Transverse colon (tissue), 4 donors: ENCODE results near the gene SH3PXD2B. TPM values are rescaled to one million over a fixed set of nuclear protein-coding genes. Genes with fewer than 3 reads are reported as not detected.
A peak's percentile ranks its signal among the peaks of the same experiment; 100 is the strongest.
"Not testable (repeated sequence)": the region's sequence is repeated elsewhere in the genome, so short reads cannot be mapped to it uniquely, and the experiment has no call there.

Experiments
- DNase-seq: peaks from one replicate; pipeline ENCODE4 v3.0.0-alpha.2; 2019
- H3K27ac ChIP-seq, 4 donors: fragments of 200-600 bp; sonication (generic); 2 replicates each; pipeline ENCODE4 v1.5.1; 2016 to 2018; ENCODE audit warnings: inconsistent platforms in 4 of 4
- H3K27me3 ChIP-seq: fragments of 200-600 bp; sonication (generic); 2 replicates; pipeline ENCODE4 v1.5.1; 2017; ENCODE audit warnings: inconsistent platforms
- H3K36me3 ChIP-seq, 4 donors: fragments of 200-600 bp; sonication (generic); 2 replicates each; pipeline ENCODE4 v1.5.1; 2017 to 2019; ENCODE audit warnings: inconsistent platforms in 4 of 4
- H3K4me1 ChIP-seq, 4 donors: fragments of 200-600 bp; sonication (generic); 2 replicates each; pipeline ENCODE4 v1.5.1; 2017 to 2020; ENCODE audit warnings: inconsistent platforms in 4 of 4
- H3K4me3 ChIP-seq, 4 donors: fragments of 200-600 bp; sonication (generic); 1 replicate in 1 of 4; 2 replicates in 3 of 4; pipeline versions ENCODE4 v1.5.1 to v1.6.1; 2017 to 2019; ENCODE audit warnings: inconsistent platforms in 4 of 4
- H3K9me3 ChIP-seq, 2 donors: fragments of 200-600 bp; sonication (generic); 2 replicates each; pipeline ENCODE4 v1.5.1; 2017 to 2019; ENCODE audit warnings: inconsistent platforms in 2 of 2
- CTCF ChIP-seq, 5 experiments: fragments of 200-600 bp in 3 of 5; fragments of 450-650 bp in 2 of 5; sonication (generic) in 3 of 5; IDR thresholded peaks; 1 replicate in 2 of 5; 2 replicates in 3 of 5; pipeline ENCODE4 v1.5.1; 2016 to 2017; ENCODE audit warnings: antibody characterized with exemption in 5 of 5, inconsistent platforms in 3 of 5, mild to moderate bottlenecking in 2 of 5, moderate library complexity in 1 of 5
- EP300 ChIP-seq: sonication (generic); formaldehyde crosslinking; IDR thresholded peaks from one replicate; pipeline ENCODE4 v1.6.1; 2017; ENCODE audit warnings: antibody characterized with exemption, low read depth
- POLR2A ChIP-seq: fragments of 450-650 bp; IDR thresholded peaks from one replicate; pipeline ENCODE4 v1.6.1; 2016; ENCODE audit warnings: antibody characterized with exemption, mild to moderate bottlenecking, moderate library complexity
- POLR2AphosphoS5 ChIP-seq, 3 donors: sonication (generic); formaldehyde crosslinking; IDR thresholded peaks; one replicate each; pipeline ENCODE4 v1.6.1; 2016; ENCODE audit warnings: antibody characterized with exemption in 3 of 3
- WGBS, 2 donors: methylation state at CpG; one replicate each; pipeline ENCODE4 v1.1.5; 2018; ENCODE audit warnings: low coverage in 1 of 2; 5-methylcytosine and 5-hydroxymethylcytosine counted together
- in situ Hi-C, 4 donors: fragments of 200-750 bp; cut with MboI; loops; one replicate each; pipeline versions ENCODE4 v1.15.0 to v1.15.1; 2017; ENCODE audit warnings: low sequenced_read_pairs in 3 of 4, low pct_ligation_motif_present in 1 of 4, low pct_unique_long_range_greater_than_20kb in 1 of 4
- intact Hi-C: fragments of 100-400 bp; cut with DNase I; formaldehyde crosslinking; loops from one replicate; pipeline ENCODE4 v1.15.1; 2023; ENCODE audit warnings: low total_unique reads
- total RNA-seq, 4 donors: library from RNA; depleted of rRNA; stranded (reverse); fragments of >200 nt; gene quantifications; one replicate each; pipeline ENCODE4 v1.1.0, GENCODE V29; 2016

Gene SH3PXD2B
- total RNA-seq, 4 donors from 2014 or later: 10.2 to 26.6 (median 14.6) TPM

DNA sequence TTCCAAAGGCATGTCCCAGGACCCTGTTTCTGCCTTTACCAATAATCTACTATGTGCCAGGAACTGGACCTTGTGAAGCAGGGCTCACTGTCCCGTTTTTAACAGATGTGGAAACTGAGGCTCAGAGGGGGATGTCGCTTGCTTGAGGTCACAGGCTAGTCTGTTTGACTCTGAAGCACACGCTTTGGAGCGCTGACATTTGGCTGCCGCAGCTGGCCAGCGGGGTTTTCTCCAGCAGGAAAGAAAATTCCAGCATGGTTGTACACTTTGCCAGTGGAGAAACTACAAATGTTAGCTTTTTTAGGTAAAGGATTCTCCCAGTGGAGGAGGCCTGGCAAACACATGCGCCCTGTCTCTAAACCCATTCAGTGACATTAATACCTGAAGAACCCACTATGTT lies 50.5 kb downstream of the SH3PXD2B start:
- WGBS, 2 donors: 70% methylated on average over 7 of the region's 7 CpGs; no CpG with 5 or more reads in 1 of the 2 donors
- in situ Hi-C loops: no loop called here
- Histone ChIP-seq H3K9me3 (no peaks in the 10 kb centered on the region), H3K27me3 (no peaks in the 10 kb centered on the region), H3K36me3 (no peaks in the 10 kb centered on the region), H3K4me1 (peaks cover 5 to 26% (median 10%) of the 10 kb centered on the region in 4 donors), H3K4me3 (no peak overlapping the region), H3K27ac (peak overlapping the region; percentile 79 to 88 (median 85))
- no peak for DNase-seq
- intact Hi-C loops: no loop called here
- no peak for TF ChIP-seq EP300
- no peak for TF ChIP-seq CTCF (IDR thresholded peaks at IDR 0.05)
- no peak for TF ChIP-seq POLR2A
- TF ChIP-seq POLR2AphosphoS5 (IDR thresholded peaks at IDR 0.05): no peak

DNA sequence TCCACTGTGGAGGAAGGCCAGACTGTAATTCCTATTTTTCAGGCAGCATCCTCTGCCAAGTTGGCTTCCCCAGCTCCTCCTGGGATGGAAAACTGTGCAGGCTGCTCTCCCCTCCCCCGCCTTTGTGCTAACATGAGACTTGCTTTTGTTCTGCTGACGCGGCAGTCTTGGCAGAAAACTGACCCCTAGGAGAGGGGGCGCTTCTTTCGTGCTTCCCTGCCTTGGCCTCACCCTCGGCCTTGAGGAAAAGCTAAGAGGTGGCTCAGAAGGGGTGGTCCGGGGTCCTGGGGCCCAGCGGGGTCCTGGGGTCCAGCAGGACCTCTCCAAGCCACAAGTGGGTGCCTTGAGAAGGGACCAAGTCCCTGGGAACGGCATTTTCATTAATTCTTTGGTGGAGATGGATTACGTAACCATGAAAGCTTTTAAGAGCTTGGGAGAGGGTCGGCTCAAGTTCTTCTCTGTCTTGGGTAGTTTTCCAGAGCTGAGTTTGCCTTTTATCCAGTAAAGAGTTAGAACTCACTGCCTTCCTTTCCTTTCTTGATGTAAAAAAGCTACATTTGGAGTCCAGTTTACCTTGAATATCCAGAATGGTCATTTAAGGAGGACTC lies 51.0 kb downstream of the SH3PXD2B start:
- intact Hi-C loops: no loop called here
- in situ Hi-C loops: no loop called here
- 62 to 63% methylated on average over 5 to 11 of the region's 11 CpGs for WGBS, 2 donors
- DNase-seq: peak; percentile 63
- Histone ChIP-seq H3K4me1 (peaks cover 5 to 26% (median 10%) of the 10 kb centered on the region in 4 donors), H3K4me3 (no peak overlapping the region), H3K27ac (peak overlapping the region; percentile 79 to 88 (median 85)), H3K36me3 (no peaks in the 10 kb centered on the region), H3K9me3 (no peaks in the 10 kb centered on the region), H3K27me3 (no peaks in the 10 kb centered on the region)
- peak in 1 of 3 donors; percentile 53 for TF ChIP-seq POLR2AphosphoS5 (IDR thresholded peaks at IDR 0.05)
- TF ChIP-seq EP300: no peak

DNA sequence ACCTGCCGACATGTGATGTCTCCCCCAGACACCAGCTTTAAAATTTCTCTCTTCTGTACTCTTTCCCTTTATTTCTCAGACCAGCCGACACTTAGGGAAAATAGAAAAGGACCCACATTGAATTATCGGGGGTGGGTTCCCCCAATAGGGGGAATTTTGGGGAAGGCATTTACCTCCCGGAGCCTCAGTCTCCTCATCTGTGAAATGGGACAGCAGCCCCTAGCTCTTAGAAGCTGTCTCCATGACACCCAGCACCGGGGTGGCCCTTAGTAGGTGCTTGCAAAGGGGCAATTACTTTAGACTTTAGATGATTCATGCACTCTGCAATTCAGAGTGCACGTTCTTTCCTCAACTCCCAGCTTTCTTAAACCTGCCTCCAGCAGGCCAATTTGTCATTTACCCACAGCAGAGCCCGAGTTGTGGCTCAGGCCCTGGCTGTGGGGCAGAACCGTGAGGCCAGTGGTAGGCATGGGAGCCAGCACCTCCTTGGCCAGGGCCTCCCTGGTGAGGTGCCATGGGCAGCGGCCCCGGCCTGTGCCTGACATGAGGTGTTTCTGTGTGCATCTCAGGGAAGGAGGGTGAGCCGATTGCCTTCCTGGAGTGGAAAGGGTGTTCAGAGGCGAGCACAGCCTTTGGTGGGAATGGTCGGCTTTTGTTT lies 51.7 kb downstream of the SH3PXD2B start:
- TF ChIP-seq POLR2AphosphoS5 (IDR thresholded peaks at IDR 0.05): no peak
- Histone ChIP-seq H3K4me1 (peaks cover 5 to 25% (median 10%) of the 10 kb centered on the region in 4 donors), H3K36me3 (no peaks in the 10 kb centered on the region), H3K9me3 (peaks cover 0 to 2% of the 10 kb centered on the region in 2 donors), H3K27ac (peak overlapping the region; percentile 79 to 88 (median 85)), H3K27me3 (no peaks in the 10 kb centered on the region), H3K4me3 (no peak overlapping the region)
- DNase-seq: no peak
- WGBS, 2 donors: 74 to 100% methylated on average over 4 to 13 of the region's 13 CpGs
- intact Hi-C loops: no loop called here
- in situ Hi-C loops: no loop called here

DNA sequence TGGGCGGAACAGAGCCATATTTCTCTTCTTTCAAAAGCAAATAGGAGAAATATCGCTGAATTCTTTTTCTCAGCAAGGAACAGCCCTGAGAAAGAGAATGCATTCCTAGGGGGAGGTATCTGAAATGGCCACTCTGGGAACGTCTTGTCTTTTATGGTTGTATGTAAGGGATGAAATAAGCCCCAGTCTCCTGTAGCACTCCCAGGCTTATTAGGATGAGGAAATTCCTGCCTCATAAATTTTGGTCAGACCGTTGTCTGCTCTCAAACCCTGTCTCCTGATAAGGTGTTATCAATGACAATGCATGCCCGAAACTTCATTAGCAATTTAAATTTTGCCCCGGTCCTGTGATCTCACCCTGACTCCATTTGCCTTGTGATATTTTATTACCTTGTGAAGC lies 52.3 kb downstream of the SH3PXD2B start:
- H3K4me3 ChIP-seq, DNase-seq, H3K9me3 ChIP-seq, intact Hi-C loops, in situ Hi-C loops, H3K36me3 ChIP-seq, H3K27me3 ChIP-seq: not testable (repeated sequence)
- peaks cover 5 to 19% (median 10%) of the 10 kb centered on the region in 4 donors for H3K4me1 ChIP-seq
- peak overlapping the region in 1 of 4 donors; percentile 82 for H3K27ac ChIP-seq
- WGBS, 2 donors: 80 to 86% methylated on average over 4 to 6 of the region's 6 CpGs

DNA sequence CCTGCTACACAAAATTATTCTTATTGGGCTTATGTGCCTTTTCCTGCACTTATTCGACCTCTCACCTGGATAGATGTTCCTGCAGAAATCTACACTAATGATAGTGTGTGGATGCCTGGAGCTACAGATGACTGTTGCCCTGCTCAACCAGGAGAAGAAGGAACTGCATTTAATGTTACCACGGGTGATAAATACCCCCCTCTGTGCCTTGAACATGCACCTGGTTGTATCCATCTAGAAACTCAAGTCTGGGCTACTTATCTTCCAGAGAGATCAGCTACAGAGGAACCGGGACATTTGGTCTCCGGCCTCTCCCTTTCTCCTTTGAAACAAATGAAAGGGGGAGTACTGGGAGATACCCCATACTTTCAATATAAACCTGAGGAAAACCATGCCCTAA lies 54.5 kb downstream of the SH3PXD2B start:
- peaks cover 0 to 5% of the 10 kb centered on the region in 2 donors for H3K9me3 ChIP-seq
- H3K4me3 ChIP-seq: no peak overlapping the region
- TF ChIP-seq EP300 (no peak), POLR2AphosphoS5 (IDR thresholded peaks at IDR 0.05) (no peak), CTCF (IDR thresholded peaks at IDR 0.05) (no peak), POLR2A (no peak)
- no peaks in the 10 kb centered on the region for H3K36me3 ChIP-seq
- 85% methylated on average over 4 of the region's 4 CpGs; no CpG with 5 or more reads in 1 of the 2 donors for WGBS, 2 donors
- H3K4me1 ChIP-seq: peaks cover 5 to 17% (median 10%) of the 10 kb centered on the region in 4 donors
- H3K27me3 ChIP-seq: no peaks in the 10 kb centered on the region
- H3K27ac ChIP-seq: no peak overlapping the region
- DNase-seq: no peak
- intact Hi-C loops (no loop called here), in situ Hi-C loops (no loop called here)
